Gastroesophageal sphincter (tissue), 4 donors: ENCODE data around the gene UIMC1. TPM values are rescaled to one million over a fixed set of nuclear protein-coding genes. Genes with fewer than 3 reads are reported as not detected.
"Not testable (repeated sequence)": the region's sequence is repeated elsewhere in the genome, so short reads cannot be mapped to it uniquely, and the experiment has no call there.

Experiments
- ATAC-seq: fragments of 150-250 bp; one replicate; pipeline ENCODE4 v1.9.1; 2016; ENCODE audit warnings: mild to moderate bottlenecking, moderate library complexity
- H3K27ac ChIP-seq, 4 donors: fragments of 200-600 bp; sonication (generic) in 3 of 4; 1 replicate in 3 of 4; 2 replicates in 1 of 4; pipeline ENCODE4 v1.5.1; 2016 to 2019
- H3K27me3 ChIP-seq: fragments of 200-600 bp; sonication (generic); one replicate; pipeline ENCODE4 v1.5.1; 2019
- H3K36me3 ChIP-seq, 2 donors: fragments of 200-600 bp; sonication (generic); one replicate each; pipeline ENCODE4 v1.5.1; 2019; ENCODE audit warnings: control low read depth in 1 of 2
- H3K4me1 ChIP-seq, 3 donors: fragments of 200-600 bp; sonication (generic); 1 replicate in 2 of 3; 2 replicates in 1 of 3; pipeline ENCODE4 v1.5.1; 2016 to 2019; ENCODE audit warnings: control low read depth in 2 of 3
- H3K4me3 ChIP-seq, 2 donors: fragments of 200-600 bp; sonication (generic); one replicate each; pipeline ENCODE4 v1.5.1; 2019; ENCODE audit warnings: mild to moderate bottlenecking in 1 of 2, moderate library complexity in 1 of 2
- H3K9me3 ChIP-seq, 3 donors: fragments of 200-600 bp; sonication (generic); one replicate each; pipeline ENCODE4 v1.5.1; 2017 to 2019; ENCODE audit warnings: control low read depth in 2 of 3
- CTCF ChIP-seq, 4 experiments: fragments of 200-600 bp in 2 of 4; fragments of 450-650 bp in 2 of 4; sonication (generic) in 1 of 4; IDR thresholded peaks; one replicate each; pipeline ENCODE4 v1.5.1; 2017 to 2019; ENCODE audit warnings: antibody characterized with exemption in 4 of 4, mild to moderate bottlenecking in 2 of 4, moderate library complexity in 2 of 4
- EP300 ChIP-seq: sonication (generic); formaldehyde crosslinking; IDR thresholded peaks from one replicate; pipeline ENCODE4 v1.6.1; 2017; ENCODE audit warnings: antibody characterized with exemption, mild to moderate bottlenecking
- POLR2A ChIP-seq, 2 donors: fragments of 450-650 bp; IDR thresholded peaks; one replicate each; pipeline ENCODE4 v1.6.1; 2017; ENCODE audit warnings: antibody characterized with exemption in 2 of 2, mild to moderate bottlenecking in 2 of 2, moderate library complexity in 1 of 2
- POLR2AphosphoS5 ChIP-seq: sonication (generic); formaldehyde crosslinking; IDR thresholded peaks from one replicate; pipeline ENCODE4 v1.6.1; 2017; ENCODE audit warnings: antibody characterized with exemption
- WGBS, 2 donors: methylation state at CpG; one replicate each; pipeline ENCODE4 v1.1.5; 2018; ENCODE audit warnings: low coverage in 1 of 2; 5-methylcytosine and 5-hydroxymethylcytosine counted together
- total RNA-seq, 4 donors: library from RNA; depleted of rRNA; stranded (reverse); fragments of >200 nt; gene quantifications; one replicate each; pipeline ENCODE4 v1.1.0, GENCODE V29; 2016

UIMC1 gene
- total RNA-seq, 4 donors from 2014 or later = 37.9 to 50.6 (median 44.7) TPM

GRCh38 chr5:176987583-176987982, 19.0 kb downstream of the UIMC1 start:
- WGBS, 2 donors = 86 to 100% methylated on average over 1 to 3 of the region's 3 CpGs

GRCh38 chr5:176986280-176986679, 20.3 kb downstream of the UIMC1 start:
- H3K27me3 ChIP-seq = no peaks in the 10 kb centered on the region
- 100% methylated on average over 1 of the region's 2 CpGs; no CpG with 5 or more reads in 1 of the 2 donors for WGBS, 2 donors
- no peak overlapping the region for H3K27ac ChIP-seq
- H3K9me3 ChIP-seq = no peaks in the 10 kb centered on the region
- H3K4me1 ChIP-seq = peaks cover 0 to 31% (median 0%) of the 10 kb centered on the region in 3 donors
- ATAC-seq = no peak
- TF ChIP-seq CTCF (IDR thresholded peaks at IDR 0.05) (no peak), POLR2A (IDR thresholded peaks at IDR 0.05) (no peak), POLR2AphosphoS5 (no peak), EP300 (no peak)
- peaks cover 0 to 12% of the 10 kb centered on the region in 2 donors for H3K36me3 ChIP-seq
- no peak overlapping the region for H3K4me3 ChIP-seq

More at GRCh38 chr5:176987583-176987982, 19.0 kb downstream of the UIMC1 start:
- ATAC-seq = no peak
- Histone ChIP-seq H3K36me3 (no peaks in the 10 kb centered on the region), H3K27me3 (no peaks in the 10 kb centered on the region), H3K4me3 (no peak overlapping the region), H3K4me1 (peaks cover 0 to 31% (median 0%) of the 10 kb centered on the region in 3 donors), H3K27ac (no peak overlapping the region), H3K9me3 (no peaks in the 10 kb centered on the region)
- no peak for TF ChIP-seq CTCF (IDR thresholded peaks at IDR 0.05)
- no peak for TF ChIP-seq EP300
- no peak for TF ChIP-seq POLR2AphosphoS5

GRCh38 chr5:176985516-176985915, 21.1 kb downstream of the UIMC1 start:
- Histone ChIP-seq H3K4me3 (no peak overlapping the region), H3K27me3 (no peaks in the 10 kb centered on the region), H3K27ac (no peak overlapping the region), H3K9me3 (no peaks in the 10 kb centered on the region), H3K4me1 (peaks cover 0 to 26% (median 0%) of the 10 kb centered on the region in 3 donors), H3K36me3 (peaks cover 0 to 20% of the 10 kb centered on the region in 2 donors)
- ATAC-seq = no peak
- no peak for TF ChIP-seq EP300
- no peak for TF ChIP-seq POLR2AphosphoS5
- TF ChIP-seq CTCF (IDR thresholded peaks at IDR 0.05) = no peak
- TF ChIP-seq POLR2A (IDR thresholded peaks at IDR 0.05) = no peak
- WGBS, 2 donors = 84 to 86% methylated on average over 2 of the region's 2 CpGs

GRCh38 chr5:176984176-176984575, 22.4 kb downstream of the UIMC1 start:
- H3K4me3 ChIP-seq, ATAC-seq, H3K27me3 ChIP-seq, H3K9me3 ChIP-seq, H3K27ac ChIP-seq: not testable (repeated sequence)
- peaks cover 0 to 33% of the 10 kb centered on the region in 2 donors for H3K36me3 ChIP-seq
- H3K4me1 ChIP-seq = peaks cover 0 to 17% (median 0%) of the 10 kb centered on the region in 3 donors
- no CpG with 5 or more reads among the region's 28 CpGs for WGBS, 2 donors

- H3K4me3 ChIP-seq, H3K27me3 ChIP-seq, H3K9me3 ChIP-seq, ATAC-seq, H3K27ac ChIP-seq: not testable (repeated sequence)
- Histone ChIP-seq H3K4me1 (peaks cover 0 to 14% (median 0%) of the 10 kb centered on the region in 3 donors), H3K36me3 (peaks cover 0 to 37% of the 10 kb centered on the region in 2 donors)
- WGBS, 2 donors = no CpG with 5 or more reads among the region's 21 CpGs
Measured at GRCh38 chr5:176983593-176983992, 23.0 kb downstream of the UIMC1 start.

- WGBS, 2 donors = 0 to 76% methylated on average over 1 to 5 of the region's 13 CpGs
- H3K27ac ChIP-seq, ATAC-seq, H3K4me3 ChIP-seq, H3K9me3 ChIP-seq, H3K4me1 ChIP-seq, H3K27me3 ChIP-seq: not testable (repeated sequence)
- peaks cover 0 to 38% of the 10 kb centered on the region in 2 donors for H3K36me3 ChIP-seq
Measured at GRCh38 chr5:176983112-176983511, 23.5 kb downstream of the UIMC1 start.
